ENCODE data around the gene RIT2. TPM values are rescaled to one million over a fixed set of nuclear protein-coding genes. Genes with fewer than 3 reads are reported as not detected.

Gene RIT2
- total RNA-seq, 1 donor from 2014 or later = not detected

DNA sequence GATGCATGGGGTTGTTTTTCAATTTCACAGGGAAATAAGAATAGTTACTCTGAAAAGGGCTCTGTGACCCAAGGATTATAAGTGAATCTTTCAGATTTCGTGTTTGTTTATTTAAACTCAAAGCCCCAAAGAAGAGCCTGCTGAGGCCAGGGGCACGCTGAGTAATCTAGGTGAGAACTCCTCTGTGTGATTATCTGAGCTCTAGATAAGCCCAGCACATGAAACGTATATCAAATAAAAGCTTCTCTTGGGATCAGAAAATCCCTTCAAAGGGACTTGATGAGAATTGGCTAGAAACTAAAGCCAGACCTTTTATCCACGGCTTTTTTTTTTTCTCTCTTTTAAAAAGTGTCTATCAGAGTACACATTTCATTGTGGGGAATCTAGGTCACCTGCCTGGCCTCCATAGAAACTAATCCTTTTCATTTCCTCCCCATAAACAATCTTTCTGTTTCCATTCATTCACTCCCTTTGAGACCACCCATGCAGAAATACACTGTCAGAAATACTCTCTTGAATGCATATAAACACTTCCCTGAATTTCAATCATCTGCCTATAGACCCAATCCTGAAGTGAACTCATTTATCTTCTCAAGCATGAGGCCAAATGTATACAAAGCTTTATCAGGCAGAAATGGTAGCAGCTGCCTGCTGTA lies 137.4 kb downstream of the RIT2 start:
- Mint-ChIP-seq H3K27ac (no peak overlapping the region), H3K27me3 (ENCODE audit: low read depth) (peaks cover 2% of the 10 kb centered on the region), H3K9me3 (peaks cover 5% of the 10 kb centered on the region), H3K4me1 (peaks cover 11% of the 10 kb centered on the region), H3K36me3 (no peaks in the 10 kb centered on the region), H3K4me3 (no peak overlapping the region)
- no peak for DNase-seq (ENCODE audit: low spot score in 2 of 2, unreplicated experiment in 2 of 2)
- TF ChIP-seq, protein P1, sequence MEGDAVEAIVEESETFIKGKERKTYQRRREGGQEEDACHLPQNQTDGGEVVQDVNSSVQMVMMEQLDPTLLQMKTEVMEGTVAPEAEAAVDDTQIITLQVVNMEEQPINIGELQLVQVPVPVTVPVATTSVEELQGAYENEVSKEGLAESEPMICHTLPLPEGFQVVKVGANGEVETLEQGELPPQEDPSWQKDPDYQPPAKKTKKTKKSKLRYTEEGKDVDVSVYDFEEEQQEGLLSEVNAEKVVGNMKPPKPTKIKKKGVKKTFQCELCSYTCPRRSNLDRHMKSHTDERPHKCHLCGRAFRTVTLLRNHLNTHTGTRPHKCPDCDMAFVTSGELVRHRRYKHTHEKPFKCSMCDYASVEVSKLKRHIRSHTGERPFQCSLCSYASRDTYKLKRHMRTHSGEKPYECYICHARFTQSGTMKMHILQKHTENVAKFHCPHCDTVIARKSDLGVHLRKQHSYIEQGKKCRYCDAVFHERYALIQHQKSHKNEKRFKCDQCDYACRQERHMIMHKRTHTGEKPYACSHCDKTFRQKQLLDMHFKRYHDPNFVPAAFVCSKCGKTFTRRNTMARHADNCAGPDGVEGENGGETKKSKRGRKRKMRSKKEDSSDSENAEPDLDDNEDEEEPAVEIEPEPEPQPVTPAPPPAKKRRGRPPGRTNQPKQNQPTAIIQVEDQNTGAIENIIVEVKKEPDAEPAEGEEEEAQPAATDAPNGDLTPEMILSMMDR (IDR thresholded peaks at IDR 0.05; ENCODE audit: unreplicated experiment) = no peak

DNA sequence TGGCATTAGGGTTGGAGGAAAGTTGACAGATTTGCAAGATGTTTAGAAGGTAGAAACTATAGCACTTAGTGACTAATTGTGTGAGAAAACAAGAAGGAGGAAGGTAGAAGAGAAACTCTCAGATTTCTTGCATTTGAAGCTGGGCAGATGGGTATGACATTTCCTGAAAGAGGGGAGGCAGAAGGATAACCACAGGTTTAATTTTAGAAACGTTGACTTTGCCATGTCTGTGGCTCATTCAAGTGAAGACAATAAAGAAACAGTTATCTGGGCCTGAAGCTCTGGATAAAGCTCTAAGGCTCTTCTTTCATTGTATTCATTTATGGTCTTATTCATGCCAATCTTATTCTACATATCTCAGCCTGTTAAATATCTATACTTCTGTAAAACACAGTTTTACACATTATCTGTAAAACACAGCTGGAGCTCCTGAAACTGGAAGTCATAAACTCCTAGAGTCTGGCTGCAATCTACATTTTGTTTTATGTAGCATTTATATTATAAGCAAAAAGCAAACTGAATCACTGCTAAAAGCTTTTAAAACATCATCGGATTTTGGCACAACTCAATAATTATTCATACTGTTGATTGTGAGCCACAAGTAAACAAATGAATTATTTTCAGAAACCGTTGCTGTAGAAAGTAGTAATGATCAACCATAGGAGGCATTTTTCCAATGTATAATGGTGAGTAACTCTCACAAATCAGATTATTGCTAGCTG lies 138.5 kb downstream of the RIT2 start:
- TF ChIP-seq, protein P1 (IDR thresholded peaks at IDR 0.05; ENCODE audit: unreplicated experiment) = no peak
- peaks cover 2% of the 10 kb centered on the region for H3K27me3 Mint-ChIP-seq (ENCODE audit: low read depth)
- no peak overlapping the region for H3K27ac Mint-ChIP-seq
- DNase-seq (ENCODE audit: low spot score in 2 of 2, unreplicated experiment in 2 of 2) = no peak
- peaks cover 11% of the 10 kb centered on the region for H3K4me1 Mint-ChIP-seq
- no peaks in the 10 kb centered on the region for H3K36me3 Mint-ChIP-seq
- no peak overlapping the region for H3K4me3 Mint-ChIP-seq
- peaks cover 5% of the 10 kb centered on the region for H3K9me3 Mint-ChIP-seq

DNA sequence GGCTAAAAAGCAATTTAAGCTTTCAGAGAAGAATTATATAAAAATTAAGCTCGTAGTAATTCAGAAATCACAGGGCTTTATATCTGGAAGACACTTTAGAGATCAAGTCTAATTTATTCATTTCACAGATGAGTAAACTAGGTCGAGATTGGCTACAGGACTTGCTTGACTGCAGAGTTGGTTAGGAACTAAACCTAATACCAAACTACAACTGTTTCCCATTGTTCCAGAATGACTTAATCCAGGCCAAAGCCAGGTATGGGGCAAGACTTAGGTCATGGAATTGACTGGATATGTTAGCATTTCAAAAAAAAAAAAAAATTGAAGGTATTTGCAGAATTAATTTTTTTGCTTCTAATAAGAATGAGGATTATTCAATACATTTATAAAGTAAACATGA lies 146.1 kb downstream of the RIT2 start:
- Mint-ChIP-seq H3K4me3 (no peak overlapping the region), H3K9me3 (no peaks in the 10 kb centered on the region), H3K27me3 (ENCODE audit: low read depth) (no peaks in the 10 kb centered on the region), H3K36me3 (no peaks in the 10 kb centered on the region), H3K27ac (no peak overlapping the region), H3K4me1 (no peaks in the 10 kb centered on the region)
- DNase-seq (ENCODE audit: low spot score in 2 of 2, unreplicated experiment in 2 of 2) = no peak
- TF ChIP-seq, protein P1 (IDR thresholded peaks at IDR 0.05; ENCODE audit: unreplicated experiment) = no peak

DNA sequence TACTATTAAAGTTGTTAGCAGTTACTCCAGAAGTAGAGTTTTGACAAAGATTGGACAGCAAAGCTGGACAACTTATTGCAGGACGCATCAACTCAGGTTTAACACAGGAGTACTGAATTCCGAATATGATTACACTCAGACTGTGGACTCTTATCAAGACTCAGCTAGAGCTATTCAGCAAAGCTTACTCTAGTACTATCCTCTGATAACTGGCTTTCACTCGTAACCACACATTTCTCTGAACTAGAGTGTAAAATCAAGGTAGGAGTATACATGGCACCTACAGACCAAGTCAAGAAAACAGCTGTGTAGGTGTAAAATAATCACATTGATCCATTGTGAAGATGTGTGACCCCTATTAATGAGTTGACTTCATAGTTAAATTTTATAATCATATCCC lies 154.2 kb downstream of the RIT2 start:
- TF ChIP-seq, protein P1 (IDR thresholded peaks at IDR 0.05; ENCODE audit: unreplicated experiment) = no peak
- Mint-ChIP-seq H3K27me3 (ENCODE audit: low read depth) (no peaks in the 10 kb centered on the region), H3K4me1 (no peaks in the 10 kb centered on the region), H3K36me3 (no peaks in the 10 kb centered on the region), H3K4me3 (no peak overlapping the region), H3K27ac (no peak overlapping the region), H3K9me3 (peaks cover 3% of the 10 kb centered on the region)
- DNase-seq (ENCODE audit: low spot score in 2 of 2, unreplicated experiment in 2 of 2) = no peak

DNA sequence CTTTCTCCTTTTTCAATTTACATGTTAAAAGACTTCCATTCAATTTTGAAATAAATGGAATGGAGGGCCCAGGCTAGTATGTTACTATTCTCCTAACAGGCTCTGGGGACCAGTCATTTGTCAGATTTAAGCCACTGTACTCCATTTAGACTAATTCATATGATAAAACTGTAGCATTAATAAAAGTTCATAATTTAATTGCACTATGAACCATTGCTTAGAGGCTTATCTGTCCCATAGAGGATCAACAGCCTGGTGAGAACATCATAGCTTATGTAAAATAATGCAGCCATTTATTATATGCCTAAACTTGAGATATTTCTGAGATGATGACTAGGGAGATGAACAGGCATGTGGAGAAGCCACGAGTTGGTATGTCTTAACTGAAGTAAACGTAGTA lies 156.0 kb downstream of the RIT2 start:
- H3K36me3 Mint-ChIP-seq = no peaks in the 10 kb centered on the region
- H3K27me3 Mint-ChIP-seq (ENCODE audit: low read depth) = no peaks in the 10 kb centered on the region
- DNase-seq (ENCODE audit: low spot score in 2 of 2, unreplicated experiment in 2 of 2) = no peak
- H3K4me3 Mint-ChIP-seq = no peak overlapping the region
- TF ChIP-seq, protein P1 (IDR thresholded peaks at IDR 0.05; ENCODE audit: unreplicated experiment) = no peak
- peaks cover 3% of the 10 kb centered on the region for H3K9me3 Mint-ChIP-seq
- peaks cover 6% of the 10 kb centered on the region for H3K4me1 Mint-ChIP-seq
- H3K27ac Mint-ChIP-seq = no peak overlapping the region

All from mesothelial cell of epicardium (in vitro differentiated cells).